ENCODE data around the gene SEC61A2.

DNA sequence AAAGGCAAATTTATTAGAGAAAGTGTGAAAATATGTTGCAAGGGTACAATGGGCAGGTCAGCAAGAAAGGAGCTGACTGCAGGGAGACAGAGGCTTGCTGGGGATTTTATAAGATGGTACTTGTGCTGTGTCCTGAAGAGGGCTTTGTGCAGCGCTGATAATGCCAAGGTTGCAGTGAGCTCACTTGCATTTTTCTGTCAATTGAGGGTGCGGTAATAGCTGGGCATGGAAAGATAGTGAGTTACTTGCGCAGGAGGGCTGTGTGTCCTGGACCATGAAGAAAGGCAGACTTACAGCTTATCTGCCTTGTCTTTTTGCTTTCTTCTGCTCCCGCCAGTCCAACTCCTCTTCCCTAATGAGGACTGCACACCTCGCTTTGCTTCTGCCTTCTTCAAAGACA is 79.0 kb downstream of the SEC61A2 start:
- no peak for TF ChIP-seq CTCF (IDR thresholded peaks at IDR 0.05; ENCODE audit: low read depth, low read length, poor library complexity, severe bottlenecking)
- TF ChIP-seq EZH2phosphoT487 (IDR thresholded peaks at IDR 0.05; ENCODE audit: borderline replicate concordance, low read length): no peak

All from DOHH2 (cell line).